ENCODE results near the gene MORN4. TPM values are rescaled to one million over a fixed set of nuclear protein-coding genes. Genes with fewer than 3 reads are reported as not detected.

MORN4 gene
- total RNA-seq: 3.1 TPM in 2 replicates

DNA sequence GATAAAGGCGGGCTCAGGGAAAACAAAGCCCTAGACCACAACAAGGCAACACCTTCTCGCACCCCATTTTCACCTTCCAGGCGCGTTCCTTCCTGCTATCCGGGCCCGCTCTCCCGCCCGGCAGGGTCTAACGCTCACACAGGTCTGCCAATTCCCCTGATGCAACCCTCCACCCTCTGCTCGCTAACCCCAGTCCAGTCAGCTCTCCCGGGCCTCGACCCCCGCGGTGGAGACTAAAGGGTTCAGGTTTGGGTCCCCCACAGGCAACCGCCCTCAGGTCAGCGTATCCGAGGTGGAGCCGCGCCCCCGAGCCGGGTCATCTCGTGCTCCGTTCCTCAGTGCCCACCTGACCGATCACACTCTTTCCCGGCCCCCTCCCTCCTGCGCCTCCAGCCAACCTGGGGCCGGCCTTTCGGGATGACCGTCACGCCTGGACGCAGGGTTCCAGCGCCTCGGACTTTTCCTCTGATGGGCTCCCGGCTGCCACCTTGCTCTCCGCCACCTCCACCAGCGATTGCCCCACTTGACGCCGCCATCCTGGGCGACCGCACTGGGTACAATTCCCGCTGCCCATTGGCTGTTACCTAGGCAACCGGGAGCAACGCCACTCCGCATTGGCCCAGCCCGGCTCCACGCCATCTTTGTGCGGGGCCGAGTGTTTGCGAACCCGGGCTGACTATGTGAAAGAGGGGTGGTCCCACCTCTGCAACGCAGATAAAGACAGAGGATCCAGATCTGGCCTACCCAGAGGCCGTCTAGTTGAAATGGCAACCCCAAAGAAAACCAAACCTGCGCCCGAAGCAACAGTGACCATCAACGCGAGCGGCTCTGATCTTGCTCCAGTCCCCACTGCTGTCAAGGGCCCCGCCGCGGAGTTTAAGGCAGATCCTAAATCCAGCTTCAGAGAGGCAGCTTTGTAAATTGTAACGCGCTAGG is at the start of gene MORN4:
Gene MORN4 (minus strand): TSS at position 552 of the 936 bp plus-strand sequence. CDS start 13,847 bp downstream, outside the sequence.

DNA sequence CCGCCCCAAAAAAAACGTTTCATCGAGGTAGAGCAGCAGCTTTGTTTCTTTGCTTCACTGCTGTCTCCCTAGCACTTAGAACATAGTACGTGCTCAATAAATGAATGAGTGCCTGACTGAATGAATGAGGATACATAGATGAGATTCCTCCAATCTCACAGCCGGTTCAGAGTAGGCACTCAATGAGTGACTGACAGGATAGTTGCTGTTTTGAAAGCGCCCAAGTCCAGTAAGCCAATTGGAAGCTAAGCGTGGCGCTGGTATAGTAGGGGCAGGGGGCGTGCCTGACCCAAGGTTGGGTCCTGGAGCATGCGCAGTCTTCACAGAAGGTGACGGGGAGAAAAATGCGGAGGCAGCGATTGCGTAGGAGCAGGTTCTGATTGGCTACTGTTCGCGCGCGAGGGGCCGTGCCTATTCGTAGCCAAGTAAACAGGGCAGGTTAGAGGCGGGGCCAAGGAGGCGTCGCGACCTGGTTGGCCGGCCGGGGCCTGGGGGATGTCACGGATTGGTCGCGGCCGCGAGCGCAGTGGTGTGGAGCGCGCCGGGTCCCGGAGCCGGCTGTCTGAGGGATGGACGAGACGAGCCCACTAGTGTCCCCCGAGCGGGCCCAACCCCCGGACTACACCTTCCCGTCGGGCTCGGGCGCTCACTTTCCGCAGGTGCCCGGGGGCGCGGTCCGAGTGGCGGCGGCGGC is 7.0 kb upstream of the MORN4 start, which contains the start of gene PI4K2A:
Gene PI4K2A (plus strand): TSS at position 498 of the 694 bp plus-strand sequence. CDS start 72 bp downstream, at position 570.

DNA sequence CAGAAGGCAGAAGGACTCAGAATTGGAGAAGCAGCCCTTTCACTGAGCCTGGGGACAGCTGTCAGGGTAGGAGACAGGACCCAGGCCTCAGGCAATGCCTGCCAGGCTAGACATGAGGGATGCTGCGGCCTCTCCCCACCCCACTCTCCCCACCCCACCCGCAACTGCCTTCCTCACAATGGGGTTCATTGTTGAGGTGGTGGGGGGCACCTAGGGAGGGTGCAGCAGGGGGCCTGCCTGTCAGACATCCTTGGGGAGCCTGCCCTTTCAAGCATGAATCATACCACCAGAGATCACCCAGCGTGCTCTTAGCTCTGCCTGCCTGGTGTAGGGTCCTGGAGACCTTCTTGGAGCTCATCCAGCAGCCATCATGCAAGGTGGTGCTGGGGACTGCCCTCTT is 43.8 kb downstream of the MORN4 start, which contains the start of gene C10orf62:
Gene C10orf62 (plus strand): TSS at position 243 of the 400 bp plus-strand sequence. CDS start 177 bp downstream, outside the sequence.

DNA sequence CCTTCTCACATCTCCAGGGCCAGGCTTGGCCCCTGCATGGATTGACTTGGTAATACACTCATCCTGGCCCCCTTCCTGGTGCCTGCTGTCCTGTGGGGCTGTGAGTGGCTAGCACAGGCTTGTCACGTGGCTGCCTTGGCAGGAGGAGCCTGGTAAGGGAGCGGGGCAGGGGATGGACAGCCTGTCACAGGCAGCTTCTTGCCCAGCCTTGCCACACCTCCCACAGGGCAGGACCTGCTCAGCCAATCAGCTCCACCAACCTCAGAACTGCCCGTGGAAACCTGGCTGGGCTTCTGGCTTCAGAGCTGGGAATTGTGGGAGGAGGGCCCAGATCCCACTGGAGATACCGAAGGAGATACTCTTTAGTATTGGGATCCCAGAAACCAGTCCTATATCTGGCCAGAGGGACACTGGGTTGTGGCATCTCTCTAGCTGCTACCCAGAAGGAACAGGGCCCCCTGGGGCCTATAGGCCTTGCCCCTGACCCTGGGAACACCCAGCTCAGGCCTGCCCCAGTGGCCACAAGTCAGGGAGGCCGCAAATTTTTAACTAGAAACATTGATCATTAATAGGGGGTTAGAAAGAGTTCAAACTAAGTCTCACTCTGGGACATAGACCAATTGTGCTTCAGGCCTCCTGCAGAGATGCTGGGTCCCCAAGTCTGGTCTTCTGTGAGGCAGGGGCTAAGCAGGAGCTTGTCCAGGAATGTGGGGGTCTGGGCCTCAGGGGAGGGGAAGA is 49.1 kb downstream of the MORN4 start, which contains the start of gene HOGA1:
Gene HOGA1 (plus strand): TSS at position 330 of the 738 bp plus-strand sequence. CDS start 315 bp downstream, at position 645.

DNA sequence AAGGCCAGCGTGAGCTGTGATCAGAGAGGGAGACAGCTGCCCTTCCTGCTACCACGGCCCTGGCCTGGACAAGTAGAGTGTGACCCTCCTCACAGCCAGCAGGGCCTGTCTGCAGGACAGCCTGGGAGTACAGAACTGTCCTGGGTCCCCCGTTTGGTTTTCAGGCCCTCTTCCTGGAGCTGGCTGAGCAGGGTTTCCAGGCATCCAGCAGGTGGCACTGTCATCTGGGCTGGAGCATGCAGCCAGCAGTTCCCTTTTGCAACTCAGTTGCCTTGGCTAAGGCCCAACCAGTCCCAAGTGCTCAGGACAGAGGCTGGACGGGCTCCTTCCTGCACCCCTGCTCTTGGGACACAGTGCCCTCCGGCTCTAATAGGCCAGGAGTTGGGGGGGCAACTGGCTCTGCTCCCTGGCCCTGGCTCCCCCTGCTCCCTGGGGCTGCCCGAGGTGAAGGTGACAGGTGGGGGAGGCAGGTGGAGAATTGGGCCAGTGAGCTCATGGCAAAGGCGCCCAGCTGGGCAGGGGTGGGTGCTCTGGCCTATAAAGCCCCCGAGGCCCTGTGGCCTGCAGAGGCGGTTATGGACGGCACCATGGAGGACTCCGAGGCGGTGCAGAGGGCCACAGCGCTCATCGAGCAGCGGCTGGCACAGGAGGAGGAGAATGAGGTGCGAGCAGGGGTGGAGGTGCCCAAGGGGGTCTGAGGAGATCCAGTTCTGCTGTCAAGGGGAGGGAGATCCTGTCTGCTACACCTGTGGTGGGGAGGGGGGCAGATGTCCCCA is 60.9 kb downstream of the MORN4 start, which contains the start of gene ANKRD2:
Gene ANKRD2 (plus strand): TSS at position 566 of the 776 bp plus-strand sequence. CDS start 10 bp downstream, at position 576.

Other genes with a start within 250 kb of the MORN4 start
- gene RRP12, start 232.2 kb downstream of the MORN4 start, total RNA-seq: 16.3 and 19.1 TPM in 2 replicates
- 299 and 370 TPM in 2 replicates for gene PGAM1, start 207.3 kb downstream of the MORN4 start, total RNA-seq
- gene EXOSC1, start 187.5 kb downstream of the MORN4 start, total RNA-seq: 28.8 and 31.2 TPM in 2 replicates
- gene ZDHHC16, start 187.3 kb downstream of the MORN4 start, total RNA-seq: 37.6 and 41.4 TPM in 2 replicates
- 56.8 and 83.9 TPM in 2 replicates for gene MMS19, start 135.1 kb downstream of the MORN4 start, total RNA-seq
- gene UBTD1, start 134.6 kb downstream of the MORN4 start, total RNA-seq: 41.0 and 58.7 TPM in 2 replicates
- gene ANKRD2, start 60.7 kb downstream of the MORN4 start, total RNA-seq: 0.36 and 0.56 TPM in 2 replicates
- 0.09 and 0.18 TPM in 2 replicates for gene HOGA1, start 49.1 kb downstream of the MORN4 start, total RNA-seq
- not detected in 2 replicates for gene C10orf62, start 43.8 kb downstream of the MORN4 start, total RNA-seq
- 10.3 and 10.7 TPM in 2 replicates for gene PI4K2A, start 7.2 kb upstream of the MORN4 start, total RNA-seq
- gene AVPI1, start 53.7 kb upstream of the MORN4 start, total RNA-seq: 1.6 and 2.2 TPM in 2 replicates
- gene MARVELD1, start 80.2 kb upstream of the MORN4 start, total RNA-seq: 11.2 and 12.5 TPM in 2 replicates
- gene ZFYVE27, start 103.6 kb upstream of the MORN4 start, total RNA-seq: 13.8 and 21.4 TPM in 2 replicates
- not detected in 2 replicates for gene SFRP5, start 138.5 kb upstream of the MORN4 start, total RNA-seq
- under 0.01 TPM in 1 of 2 replicates, not detected in the other for gene GOLGA7B, start 216.3 kb upstream of the MORN4 start, total RNA-seq

Measured in endothelial cell of coronary artery (primary cell).